Stimulated activated CD4-positive, alpha-beta T cell treated with anti-CD3 and anti-CD28 coated beads, Interleukin-12 subunit alpha, Interleukin-12 subunit beta, amount 100 ng/mL, for 4 hours (primary cell): Measurements from ENCODE around the gene GCHFR.
A peak's percentile ranks its signal among the peaks of the same experiment; 100 is the strongest.

ENCODE experiments used
- DNase-seq: peaks from one replicate; pipeline ENCODE4 v3.0.0-alpha.2; 2020

GCHFR gene

DNA sequence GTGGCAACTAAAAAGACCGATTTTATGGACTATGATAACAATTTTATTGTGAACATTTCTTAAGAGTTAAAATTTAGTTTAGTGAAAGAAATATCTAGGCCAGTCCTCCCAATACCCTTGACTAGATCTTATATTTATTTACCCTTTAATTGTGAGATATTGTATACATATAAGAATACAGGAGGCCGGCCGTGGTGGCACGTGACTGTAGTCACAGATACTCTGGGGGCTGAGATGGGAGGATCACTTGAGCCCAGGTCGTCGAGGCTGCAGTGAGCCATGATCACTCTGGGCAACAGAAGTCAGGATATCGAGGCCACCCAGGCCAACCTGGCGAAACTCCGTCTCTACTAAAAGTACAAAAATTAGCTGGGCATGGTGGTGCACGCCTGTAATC lies 8.1 kb upstream of the GCHFR start:
- no peak for DNase-seq

DNA sequence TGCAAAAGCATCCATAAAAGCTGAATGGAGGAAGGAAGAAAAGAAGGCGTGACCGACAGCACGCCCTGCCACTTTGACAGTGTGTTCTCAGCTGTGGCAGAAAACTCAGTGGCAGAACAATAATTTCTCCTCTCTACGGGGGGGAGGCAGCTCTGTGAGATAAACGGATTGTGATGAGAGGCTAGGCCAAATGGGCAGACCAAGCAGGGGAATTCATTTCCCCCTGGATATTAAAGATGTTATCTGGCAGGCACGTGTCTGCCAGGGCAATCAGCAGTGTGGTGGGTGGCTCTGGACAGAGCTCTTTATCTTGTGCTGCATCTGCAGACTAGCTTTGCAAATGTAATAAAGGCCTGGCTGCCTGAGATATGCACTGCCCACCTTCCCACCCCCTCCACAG lies 6.9 kb upstream of the GCHFR start:
- DNase-seq, result no peak

DNA sequence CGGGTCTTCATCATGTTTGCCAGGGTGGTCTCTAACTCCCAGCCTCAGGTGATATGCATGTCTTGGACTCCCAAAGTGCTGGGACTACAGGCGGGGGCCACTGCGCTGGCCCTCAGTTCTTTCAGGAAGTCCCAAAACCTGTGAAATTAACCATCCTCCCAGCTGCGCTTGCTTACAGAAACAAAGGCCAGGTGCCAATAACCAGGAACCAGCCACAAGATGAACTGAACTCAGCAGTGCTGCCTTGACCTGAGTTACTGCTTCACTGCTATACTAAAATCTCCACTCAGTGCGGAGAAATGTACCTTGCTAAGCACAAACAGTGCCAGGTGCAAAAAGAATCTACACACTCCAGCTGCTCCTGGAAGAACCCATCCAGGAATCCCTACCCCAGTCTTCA lies 3.9 kb upstream of the GCHFR start:
- DNase-seq, result no peak

DNA sequence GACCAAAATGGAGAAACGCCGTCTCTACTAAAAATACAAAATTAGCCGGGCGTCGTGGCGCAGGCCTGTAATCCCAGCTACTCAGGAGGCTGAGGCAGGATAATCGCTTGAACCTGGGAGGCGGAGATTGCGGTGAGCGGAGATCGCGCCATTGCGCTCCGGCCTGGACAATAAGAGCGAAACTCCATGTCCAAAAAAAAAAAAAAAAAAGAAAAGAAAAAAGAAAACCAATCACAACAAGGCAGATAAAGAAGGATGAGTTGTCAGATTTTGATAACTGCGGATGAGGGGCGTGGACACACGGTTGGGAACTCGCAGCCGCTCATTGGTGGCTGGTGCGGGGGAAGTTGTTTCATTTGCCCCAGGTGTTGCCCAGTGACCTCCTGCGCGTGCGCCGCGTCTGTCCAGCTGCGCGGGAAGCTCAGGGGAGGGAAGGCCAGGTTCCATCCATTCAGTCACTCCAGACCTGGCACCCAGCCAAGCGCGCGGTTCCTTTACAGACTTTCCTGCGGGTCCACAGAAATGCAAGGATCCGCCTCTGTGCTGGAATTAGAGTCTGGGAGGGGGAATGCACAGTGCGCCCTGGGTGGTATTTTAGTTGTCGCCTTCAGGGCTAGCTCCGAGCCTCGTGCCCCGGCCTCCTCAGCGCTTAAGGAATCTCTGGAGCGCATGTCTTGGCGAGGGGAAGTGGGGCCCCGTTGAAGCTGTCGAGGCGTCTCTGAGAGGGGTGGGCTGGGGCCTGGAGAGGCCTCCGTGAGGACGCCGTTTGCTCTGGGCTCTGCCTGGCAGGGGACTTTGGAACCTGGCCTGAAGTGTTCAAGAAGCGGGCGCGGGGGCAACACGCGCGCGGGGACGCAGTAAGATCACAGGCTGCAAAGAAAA lies 708 bp upstream of the GCHFR start:
- peak; percentile 29 for DNase-seq

DNA sequence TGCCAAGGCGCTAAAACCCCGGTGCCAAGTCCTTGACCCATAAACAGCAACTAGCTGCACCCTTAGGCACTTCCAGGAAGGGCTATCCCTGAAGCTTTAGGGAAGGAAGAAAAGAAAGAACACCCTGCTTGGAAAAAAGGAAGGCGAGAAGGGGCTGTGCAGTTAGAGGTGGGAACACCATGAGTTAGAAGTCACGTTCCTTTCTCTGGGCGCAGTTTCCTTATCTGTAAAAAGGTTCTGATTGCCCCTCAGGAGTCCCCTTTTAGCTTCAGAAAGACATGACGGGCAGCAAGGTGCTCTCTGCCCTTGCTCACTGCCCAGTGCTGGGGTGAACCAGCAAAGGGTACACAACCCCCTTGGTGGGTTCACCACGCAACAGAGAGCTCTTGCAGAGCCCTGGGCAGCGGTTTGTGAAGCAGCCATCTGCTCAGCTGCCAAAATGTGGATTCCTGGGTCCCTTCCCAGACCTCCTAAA lies 798 bp downstream of the GCHFR start:
- no peak for DNase-seq

DNA sequence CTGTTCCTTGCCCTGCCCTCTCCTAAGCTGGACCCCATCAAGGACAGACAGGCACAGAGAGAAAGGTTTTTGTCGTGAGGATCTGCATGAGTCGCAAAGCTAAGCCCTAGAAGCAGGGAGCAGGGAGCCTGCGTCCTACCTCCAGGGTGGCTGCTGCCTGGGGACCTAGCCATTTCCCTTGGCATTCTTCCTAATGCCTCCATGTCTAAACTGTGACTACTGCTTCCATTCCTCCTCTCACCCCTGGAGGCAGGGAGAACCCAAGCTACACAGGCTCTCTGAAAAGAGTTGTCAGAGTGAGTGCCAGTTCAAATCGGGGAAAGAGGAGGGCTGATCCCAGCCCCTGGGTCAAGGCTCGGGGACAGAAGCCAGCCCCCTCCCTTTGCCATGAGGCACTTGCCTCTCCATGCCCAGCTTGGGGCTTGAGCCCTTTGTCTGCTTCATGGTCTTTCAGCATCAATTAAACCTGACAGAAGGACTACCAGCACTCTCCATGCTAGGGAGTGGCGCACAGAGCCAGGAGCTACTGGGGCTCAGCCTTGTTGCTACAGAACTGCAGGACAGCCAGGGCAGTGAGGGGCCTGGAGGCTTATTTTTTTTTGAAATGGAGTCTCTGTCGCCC lies 2.4 kb downstream of the GCHFR start:
- DNase-seq, result no peak

DNA sequence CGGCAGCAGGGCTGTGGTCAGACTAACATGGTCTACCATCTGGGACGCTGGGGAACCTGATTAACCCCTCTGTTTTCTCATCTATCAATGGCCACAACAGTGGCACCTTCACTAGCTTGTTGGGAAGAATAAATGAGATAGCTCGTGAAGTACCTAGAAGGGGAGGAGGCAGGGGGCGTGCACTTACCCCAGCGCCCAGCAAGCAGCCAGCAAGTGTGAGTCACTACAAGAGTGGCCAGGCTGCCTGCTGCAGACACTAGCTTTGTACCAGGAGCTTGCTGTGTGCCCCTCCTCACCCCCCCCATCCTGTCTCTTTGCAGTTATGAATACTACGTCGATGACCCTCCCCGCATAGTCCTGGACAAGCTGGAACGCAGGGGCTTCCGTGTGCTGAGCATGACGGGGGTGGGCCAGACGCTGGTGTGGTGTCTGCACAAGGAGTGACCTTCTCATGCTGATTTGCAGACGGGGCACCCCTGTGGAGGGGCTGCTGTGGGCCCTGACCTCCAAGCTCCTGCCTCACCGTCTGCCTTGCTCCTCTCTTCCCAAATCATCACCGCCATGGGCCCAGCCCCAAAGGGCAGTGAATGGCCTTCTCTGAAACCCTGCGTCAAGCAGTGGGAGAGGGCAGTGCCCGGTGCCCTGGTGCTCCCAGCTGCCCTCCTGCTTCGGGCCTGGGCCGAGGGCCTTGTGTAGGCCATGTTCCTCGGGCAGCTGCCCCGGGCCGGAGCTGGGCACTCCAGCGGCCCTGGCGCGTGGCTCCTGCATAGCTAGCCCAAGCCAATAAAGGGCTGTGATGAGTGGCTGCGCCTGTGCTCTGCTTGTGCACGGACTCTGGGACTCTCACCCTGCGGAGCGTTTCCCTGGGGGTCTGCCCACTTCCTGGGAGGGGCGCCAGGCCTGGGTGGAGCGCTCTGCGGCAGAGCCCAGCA lies 3.3 kb downstream of the GCHFR start:
- DNase-seq, result no peak

DNA sequence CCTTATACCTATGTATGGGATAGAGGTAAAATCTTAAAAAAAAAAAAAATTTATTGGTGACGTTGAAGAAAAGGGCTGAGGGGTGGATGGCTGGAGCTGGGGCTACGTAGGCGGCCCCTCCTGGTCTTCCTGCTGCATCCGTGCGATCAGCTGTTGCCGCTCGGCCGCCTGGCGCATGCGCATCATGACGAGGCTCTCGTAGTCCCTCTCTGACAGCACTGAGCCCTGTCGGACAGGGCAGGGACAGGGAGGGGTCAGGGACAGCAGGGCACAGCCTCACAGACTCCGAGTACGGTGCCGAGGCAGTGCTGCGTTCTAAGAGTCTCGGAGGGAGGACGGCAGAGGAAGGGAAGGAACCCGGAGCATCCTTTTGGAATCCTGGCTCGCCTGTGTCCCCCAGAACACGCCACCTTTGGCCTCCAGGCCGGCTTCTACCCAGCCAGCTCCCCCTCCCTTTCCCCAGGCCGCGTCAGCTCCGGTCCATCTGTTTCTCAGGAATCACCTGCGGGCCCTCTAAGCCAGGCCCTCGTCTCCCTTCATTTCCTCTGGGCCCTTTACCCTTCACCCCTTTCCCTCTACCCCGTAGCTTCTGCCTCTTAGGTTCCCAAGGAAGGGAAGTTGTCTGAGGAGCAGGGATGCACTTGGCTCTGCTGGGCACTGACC lies 4.1 kb downstream of the GCHFR start:
- DNase-seq, result no peak

DNA sequence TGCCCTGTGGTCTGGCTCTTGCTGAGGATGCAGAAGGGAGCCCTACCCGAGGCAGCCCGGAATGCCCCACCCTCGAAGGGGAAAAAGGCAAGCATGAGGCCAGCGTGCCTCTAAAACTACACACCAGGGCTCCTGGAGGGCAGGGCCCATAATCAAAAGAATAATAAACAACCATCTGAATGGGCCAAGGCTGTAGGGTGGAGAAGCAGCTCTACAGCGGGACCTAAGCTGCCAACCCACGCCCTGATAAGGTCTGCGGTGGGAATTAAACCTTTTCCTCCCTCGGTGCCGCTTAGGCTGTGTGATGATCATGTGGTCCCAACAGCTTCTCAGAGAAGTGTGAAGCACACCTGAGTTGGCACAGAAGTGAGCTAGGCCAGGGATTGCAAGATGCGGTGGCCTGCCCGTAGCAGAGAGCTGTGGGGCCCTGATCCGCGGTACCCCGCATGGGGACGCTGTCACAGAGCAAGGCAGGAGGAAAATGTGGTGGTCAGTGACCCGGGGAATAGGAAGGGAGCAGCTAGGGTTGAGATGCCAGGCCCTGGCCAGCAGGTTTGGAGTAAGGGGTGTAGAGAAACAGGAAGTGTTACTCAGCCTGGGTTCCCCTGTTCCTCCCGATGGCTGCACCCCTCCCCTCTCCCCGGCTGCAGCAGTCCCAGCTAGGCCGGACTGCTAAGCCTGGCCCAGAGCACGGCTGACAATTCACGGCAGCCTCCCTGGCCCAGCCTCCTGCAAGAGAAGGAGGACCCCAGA lies 4.8 kb downstream of the GCHFR start:
- DNase-seq, result no peak

DNA sequence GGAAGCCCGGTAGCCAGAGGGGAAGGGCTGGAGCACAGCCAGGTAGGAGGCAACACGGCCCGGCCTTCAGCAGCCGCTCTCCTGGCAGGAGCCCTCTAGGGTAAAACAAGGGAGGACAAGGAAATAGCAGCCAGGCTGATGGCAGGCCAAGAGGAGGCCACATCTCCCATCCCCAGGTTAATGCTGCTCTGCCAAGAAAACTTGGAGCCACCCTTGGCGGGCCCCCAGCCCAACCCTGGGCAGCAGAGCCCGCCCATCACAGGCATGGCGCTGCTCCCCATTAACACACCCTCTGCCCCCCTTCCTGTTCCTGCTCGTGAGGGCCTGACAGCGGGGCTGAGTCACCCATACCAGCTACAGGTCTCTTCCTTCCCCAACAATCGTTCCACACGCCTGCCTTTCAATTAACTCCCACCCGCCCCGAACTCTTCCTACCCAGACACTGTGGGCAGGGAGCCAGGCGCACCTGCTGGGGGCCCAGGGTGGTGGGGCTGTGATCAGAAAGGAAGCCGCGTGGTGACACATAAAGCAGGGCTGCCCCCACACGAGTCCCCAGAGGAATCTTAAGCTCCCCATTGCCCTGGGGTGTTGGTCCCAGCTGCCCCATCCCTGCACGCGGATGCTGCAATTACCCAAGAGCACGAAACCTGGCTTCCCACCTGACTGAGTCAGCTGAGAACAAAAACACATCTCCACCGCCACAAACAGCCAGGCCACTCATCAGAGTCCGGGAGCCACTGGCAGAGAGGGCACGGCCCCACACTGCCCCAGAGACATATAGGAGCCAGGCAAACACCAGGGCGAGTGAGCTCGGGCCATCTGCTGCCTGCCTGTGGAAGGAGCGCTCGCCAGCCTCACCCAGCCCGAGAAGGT lies 5.6 kb downstream of the GCHFR start, which contains the start of gene C15orf62:
TSS of gene C15orf62 (plus strand) at position 707 of the 873 bp plus-strand sequence. CDS start 516 bp downstream, outside the sequence.
- DNase-seq, result peak; percentile 70

DNA sequence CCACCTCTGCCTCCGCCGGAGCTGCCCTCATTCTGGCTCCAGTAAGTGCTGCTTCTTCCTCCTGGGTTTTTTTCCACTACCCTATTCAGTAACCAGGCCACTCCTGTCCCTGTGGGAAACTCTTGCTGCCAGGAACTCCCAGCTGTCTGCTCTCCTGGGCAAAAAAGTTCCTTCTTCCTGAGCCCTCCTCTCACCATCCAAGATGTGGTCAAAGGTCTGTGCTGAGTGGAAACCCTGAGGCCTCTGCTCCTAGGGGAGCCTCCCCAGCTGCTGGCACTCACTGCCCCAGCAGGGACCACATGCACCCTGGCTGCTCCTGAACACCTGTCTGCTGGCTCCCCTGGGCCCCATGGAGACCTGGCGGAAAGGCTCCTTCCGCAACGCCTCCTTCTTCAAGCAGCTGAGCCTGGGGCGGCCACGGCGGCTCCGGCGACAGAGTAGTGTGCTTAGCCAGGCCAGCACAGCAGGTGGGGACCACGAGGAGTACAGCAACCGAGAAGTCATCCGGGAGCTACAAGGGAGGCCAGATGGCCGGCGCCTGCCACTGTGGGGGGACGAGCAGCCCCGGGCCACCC lies 6.4 kb downstream of the GCHFR start:
- no peak for DNase-seq

DNA sequence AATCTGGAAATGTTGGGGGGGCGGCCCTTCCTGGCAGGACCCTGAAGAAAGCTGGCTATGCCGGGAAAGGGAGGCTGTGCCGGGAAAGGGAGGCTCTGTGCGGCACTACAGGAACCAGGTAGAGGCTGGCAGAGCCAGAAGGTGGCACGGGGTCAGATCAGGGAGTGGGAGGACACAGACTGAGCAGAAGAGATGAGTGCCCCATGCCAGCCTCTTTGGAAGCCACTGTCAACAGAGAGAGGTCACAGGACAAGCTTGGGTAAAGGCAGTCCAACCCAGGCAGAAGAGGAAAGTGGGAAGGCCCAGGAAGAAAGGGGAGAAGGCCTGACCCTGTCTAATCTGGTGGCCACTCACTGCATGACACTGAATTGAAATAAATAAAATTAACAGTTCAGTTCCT lies 7.4 kb downstream of the GCHFR start:
- no peak for DNase-seq

DNA sequence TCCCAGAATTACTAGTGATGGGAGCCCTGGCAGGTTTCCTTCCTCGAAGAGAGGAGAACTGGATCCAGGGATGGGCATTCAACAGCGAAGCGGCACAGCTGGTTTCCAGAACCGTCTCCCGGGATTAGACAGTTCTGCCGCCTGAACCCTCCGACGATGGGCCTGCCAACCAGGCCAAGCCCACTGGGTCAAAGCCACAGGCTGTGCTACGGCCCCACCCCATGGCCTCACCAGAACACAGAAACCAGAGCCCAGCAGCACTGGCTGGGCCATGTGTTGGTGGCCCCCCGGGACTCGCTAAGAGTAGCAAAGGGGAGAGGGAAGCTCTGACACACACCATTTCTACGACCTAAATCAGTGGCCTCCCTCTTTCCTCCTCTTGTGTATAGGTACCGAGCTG lies 8.1 kb downstream of the GCHFR start:
- DNase-seq, result no peak

DNA sequence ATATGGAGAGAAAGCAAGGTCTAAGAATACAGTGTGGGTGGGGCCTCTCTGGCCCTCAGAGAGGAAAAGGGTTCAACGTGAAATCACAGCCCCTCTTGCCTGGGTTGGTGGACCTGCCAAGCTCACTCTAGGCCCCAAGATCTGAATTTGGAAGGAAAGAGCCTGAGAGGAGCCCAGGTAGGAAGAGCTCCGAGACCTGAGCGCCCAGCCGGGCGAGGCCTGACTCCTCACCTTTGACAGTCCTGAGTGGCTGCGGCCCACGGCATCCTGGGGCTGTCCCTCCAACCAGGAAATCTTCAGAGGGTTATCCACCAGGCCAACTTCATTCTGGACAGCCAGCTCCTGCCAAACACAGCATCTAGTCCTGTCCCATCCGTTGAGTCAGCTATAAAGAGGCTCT lies 9.6 kb downstream of the GCHFR start:
- DNase-seq, result no peak

DNA sequence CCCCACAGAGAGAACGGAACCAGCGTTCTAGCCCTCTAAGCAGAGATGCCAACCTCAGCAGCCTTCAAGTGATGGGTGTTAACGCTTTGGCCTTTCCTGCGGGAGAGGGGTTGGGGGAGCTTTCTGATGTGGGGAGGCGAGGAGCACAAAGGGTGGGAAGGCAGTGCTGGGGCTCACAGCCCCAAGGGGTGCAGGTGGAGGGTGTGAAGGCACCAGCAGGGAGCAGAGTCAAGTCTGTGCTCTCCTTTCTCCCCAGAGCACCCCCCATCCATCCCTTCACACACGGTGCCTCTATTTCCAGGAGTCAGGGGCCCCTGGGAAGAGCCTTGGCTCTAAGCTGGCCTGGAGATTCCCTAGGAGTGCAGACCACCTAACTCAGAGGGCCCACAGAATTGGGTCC lies 10.0 kb downstream of the GCHFR start:
- no peak for DNase-seq

DNA sequence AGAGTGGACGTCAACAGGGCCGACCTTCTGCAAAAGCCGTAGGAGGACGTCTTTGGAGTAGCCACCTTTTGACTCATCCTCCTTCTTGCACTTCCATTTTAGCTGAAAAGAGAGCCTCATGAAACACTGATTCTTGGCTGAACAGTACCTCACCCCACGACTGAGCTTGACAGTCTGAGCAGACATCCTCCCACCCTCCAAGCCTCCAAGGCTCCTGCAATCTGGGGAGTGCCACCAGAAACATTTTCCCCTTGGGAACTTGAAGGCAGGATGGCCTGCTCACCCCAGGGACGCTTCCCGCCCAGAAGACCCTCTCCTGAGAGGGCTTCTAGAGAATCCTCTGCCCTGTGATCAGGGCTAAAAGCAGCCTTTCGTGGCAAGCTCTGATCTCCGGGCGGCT lies 11.1 kb downstream of the GCHFR start:
- DNase-seq, result no peak

DNA sequence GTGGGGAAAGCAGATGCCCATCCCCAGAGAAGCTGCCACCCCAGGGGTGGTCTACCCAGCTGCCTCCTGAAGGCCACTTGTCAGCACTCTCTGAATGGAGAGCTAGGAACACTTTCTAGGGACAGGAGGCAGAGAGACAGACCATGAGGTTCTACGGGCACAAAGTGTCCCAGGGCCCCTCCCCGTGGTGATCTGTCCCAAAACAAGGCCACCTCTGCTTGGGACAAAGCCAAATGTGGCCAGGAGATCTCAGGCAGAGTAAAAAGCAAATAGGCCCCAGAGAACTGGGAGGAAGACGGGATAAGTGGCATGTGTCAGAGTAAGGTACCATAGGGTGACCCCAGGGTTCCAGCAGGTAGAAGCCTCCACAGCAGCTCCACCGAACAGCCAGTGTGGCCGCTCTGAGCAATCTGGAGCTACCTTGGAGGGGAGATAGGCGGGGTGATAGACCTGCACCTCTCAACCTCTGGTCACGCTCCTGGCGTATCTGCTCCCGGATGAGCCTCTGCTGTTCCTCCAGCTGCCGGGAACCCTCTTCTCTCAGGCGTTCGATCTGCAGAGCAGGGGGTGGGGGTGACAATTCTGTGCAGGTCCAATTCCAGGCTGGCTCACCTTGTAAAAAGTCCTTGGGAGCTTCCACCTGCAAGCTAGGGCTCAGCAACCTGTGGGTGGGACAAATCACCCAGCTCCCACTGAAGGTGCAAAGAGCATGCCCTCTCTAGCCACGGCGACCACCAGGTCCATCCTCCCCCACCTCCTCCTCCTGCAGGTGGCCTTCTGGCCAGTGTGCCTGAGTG lies 12.1 kb downstream of the GCHFR start:
- DNase-seq, result no peak

DNA sequence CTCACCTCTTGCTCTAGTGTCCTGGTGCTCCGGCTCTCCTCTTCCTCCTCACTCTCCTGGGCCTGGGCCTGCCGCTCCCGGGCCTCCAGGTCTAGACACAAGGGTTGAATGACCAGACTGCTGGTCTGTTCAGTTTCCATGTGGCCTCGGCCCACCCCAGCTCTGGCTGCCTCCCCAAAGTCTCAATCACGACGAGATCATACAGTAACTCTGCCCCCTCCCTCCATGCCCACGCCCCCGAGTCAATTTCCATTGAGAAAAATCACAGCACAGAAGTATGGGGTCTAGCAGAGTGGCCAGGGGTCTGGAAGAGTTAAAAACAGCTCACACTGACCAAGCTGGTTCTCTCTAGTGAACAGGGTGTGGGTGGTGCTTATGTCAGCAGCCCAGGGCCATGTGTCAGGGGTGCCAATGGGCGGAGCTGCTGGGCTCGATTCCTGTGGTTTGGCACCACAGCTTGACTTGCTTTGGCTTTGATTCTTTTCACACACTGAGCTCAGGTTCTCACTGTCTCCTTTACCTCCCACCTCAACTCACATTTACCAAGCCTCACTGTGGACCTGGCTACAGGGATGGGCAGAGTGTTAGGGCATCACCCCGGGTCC lies 12.8 kb downstream of the GCHFR start:
- no peak for DNase-seq

DNA sequence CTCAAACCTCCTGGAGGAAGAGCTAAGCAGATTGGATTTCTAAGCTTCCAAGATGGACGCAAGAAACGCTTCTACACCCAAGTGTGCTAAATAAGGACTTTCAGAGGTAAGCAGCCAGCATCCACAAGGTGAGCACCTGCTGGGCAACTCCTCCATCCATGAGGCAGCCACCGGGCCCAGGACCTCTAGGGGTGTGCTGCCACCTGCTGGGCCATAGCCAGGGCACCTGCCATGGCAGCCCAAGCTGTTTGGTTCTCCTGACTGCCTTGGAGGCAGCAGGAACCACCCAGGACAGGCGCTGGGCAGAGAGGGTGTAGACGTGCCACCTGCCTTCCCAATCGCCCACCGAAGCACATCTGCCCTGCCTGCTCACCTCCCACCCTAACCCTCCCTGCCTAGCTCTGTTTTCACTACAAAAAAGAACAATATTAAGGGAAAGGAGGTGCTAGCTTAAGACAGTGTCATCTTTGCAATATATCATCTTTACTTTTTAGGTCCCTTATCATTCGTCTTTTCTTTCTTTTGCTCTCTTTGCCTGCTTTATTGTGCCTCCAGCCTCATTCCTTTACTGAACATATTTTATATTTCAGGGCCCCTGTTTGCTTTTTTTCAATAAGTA lies 18.9 kb downstream of the GCHFR start:
- peak; percentile 77 for DNase-seq
